ENCODE measurements around the gene TPST2. TPM values are rescaled to one million over a fixed set of nuclear protein-coding genes. Genes with fewer than 3 reads are reported as not detected.

The TPST2 gene
- total RNA-seq, 1 experiment from 2014 or later, result 50.1 TPM

DNA sequence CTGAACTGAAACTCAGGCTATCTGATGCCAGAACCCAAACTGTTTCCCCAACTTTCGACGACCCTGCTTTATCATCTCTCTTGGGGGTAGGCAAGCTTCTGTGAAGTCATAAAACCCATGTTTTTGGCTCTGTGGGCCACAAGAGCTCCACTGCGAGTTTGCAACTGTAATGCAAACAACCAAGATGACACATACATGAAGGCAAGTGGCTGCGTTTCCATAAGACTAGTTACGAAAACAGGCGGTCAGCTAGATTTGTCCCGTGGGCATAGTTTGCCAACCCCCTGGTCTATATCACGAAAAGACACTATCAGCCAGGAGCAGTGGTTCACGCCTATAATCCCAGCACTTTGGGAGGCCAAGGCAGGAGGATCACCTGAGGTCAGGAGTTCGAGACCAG lies 37.5 kb downstream of the TPST2 start:
- no peak overlapping the region for H3K4ac ChIP-seq (ENCODE audit: low read depth, low read length)
- Mint-ChIP-seq H3K27me3 (ENCODE audit: low read depth) (no peaks in the 10 kb centered on the region), H3K9me3 (no peaks in the 10 kb centered on the region; a peak in 1 of 5 replicates), H3K4me1 (peaks cover 73 to 78% of the 10 kb centered on the region in 2 experiments), H3K36me3 (ENCODE audit: insufficient read depth in 1 of 3, low read depth in 3 of 3) (peaks cover 5 to 9% (median 6%) of the 10 kb centered on the region in 3 experiments; a peak in 6 of 7 replicates), H3K4me3 (no peak overlapping the region), H3K27ac (peak overlapping the region; percentile 52 to 76 (median 68); a peak in 2 of 7 replicates)
- H3K79me2 ChIP-seq (ENCODE audit: insufficient read depth, low read length), result peaks cover 36% of the 10 kb centered on the region; the same call in 1 of the 2 replicates
- no peaks in the 10 kb centered on the region for H3K23me2 ChIP-seq (ENCODE audit: insufficient read length, low read depth, low read length, poor library complexity, severe bottlenecking)
- no peak overlapping the region for H3K14ac ChIP-seq (ENCODE audit: insufficient read depth, low read length)
- WGBS (ENCODE audit: extremely low coverage, insufficient read length, low lambda C conversion rate), result no CpG with 5 or more reads among the region's 10 CpGs
- DNase-seq, result no peak
- peaks cover 3% of the 10 kb centered on the region for H4K20me1 ChIP-seq (ENCODE audit: control insufficient read depth, insufficient read depth, insufficient read length)
- H3K9me3 ChIP-seq (ENCODE audit: control insufficient read depth, low read depth, low read length), result no peaks in the 10 kb centered on the region
- no peak overlapping the region for H2AFZ ChIP-seq (ENCODE audit: low read length)
- H3K56ac ChIP-seq (ENCODE audit: insufficient read length, low read depth, low read length), result no peak overlapping the region
- no peak overlapping the region for H3K9ac ChIP-seq (ENCODE audit: extremely low read depth, insufficient read length, low read length)
- H2BK5ac ChIP-seq (ENCODE audit: insufficient read length, low read length), result no peak overlapping the region
- H3K79me1 ChIP-seq (ENCODE audit: insufficient read depth, low read depth, low read length, poor library complexity, severe bottlenecking), result peaks cover 9% of the 10 kb centered on the region
- TF ChIP-seq, protein P1, sequence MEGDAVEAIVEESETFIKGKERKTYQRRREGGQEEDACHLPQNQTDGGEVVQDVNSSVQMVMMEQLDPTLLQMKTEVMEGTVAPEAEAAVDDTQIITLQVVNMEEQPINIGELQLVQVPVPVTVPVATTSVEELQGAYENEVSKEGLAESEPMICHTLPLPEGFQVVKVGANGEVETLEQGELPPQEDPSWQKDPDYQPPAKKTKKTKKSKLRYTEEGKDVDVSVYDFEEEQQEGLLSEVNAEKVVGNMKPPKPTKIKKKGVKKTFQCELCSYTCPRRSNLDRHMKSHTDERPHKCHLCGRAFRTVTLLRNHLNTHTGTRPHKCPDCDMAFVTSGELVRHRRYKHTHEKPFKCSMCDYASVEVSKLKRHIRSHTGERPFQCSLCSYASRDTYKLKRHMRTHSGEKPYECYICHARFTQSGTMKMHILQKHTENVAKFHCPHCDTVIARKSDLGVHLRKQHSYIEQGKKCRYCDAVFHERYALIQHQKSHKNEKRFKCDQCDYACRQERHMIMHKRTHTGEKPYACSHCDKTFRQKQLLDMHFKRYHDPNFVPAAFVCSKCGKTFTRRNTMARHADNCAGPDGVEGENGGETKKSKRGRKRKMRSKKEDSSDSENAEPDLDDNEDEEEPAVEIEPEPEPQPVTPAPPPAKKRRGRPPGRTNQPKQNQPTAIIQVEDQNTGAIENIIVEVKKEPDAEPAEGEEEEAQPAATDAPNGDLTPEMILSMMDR (conservative IDR thresholded peaks at IDR 0.05), result no peak
- no peak overlapping the region for H2BK15ac ChIP-seq (ENCODE audit: low read depth, low read length)
- H4K5ac ChIP-seq (ENCODE audit: insufficient read length, low read depth, low read length), result no peak overlapping the region
- H3K4me2 ChIP-seq (ENCODE audit: insufficient read depth, insufficient read length, low read length), result no peak overlapping the region
- H2BK120ac ChIP-seq (ENCODE audit: low read depth, low read length, poor library complexity, severe bottlenecking), result no peak overlapping the region
- H3K27ac ChIP-seq (ENCODE audit: insufficient read length, low read depth, low read length), result no peak overlapping the region
- H2AK5ac ChIP-seq (ENCODE audit: insufficient read length, low read length), result no peak overlapping the region
- no peak overlapping the region for H3K23ac ChIP-seq (ENCODE audit: insufficient read length, low read depth, low read length)
- no peak overlapping the region for H4K8ac ChIP-seq (replicated peaks; ENCODE audit: insufficient read length, low read depth, low read length)
- H3K18ac ChIP-seq (ENCODE audit: insufficient read length, low read depth, low read length), result no peak overlapping the region
- no peak overlapping the region for H4K91ac ChIP-seq (ENCODE audit: insufficient read length, low read depth, low read length)
- H3T11ph ChIP-seq (ENCODE audit: low read length), result no peak overlapping the region
- no peak overlapping the region for H2BK20ac ChIP-seq (ENCODE audit: low read depth, low read length, poor library complexity, severe bottlenecking)
- peaks cover 15% of the 10 kb centered on the region; the same call in 1 of the 2 replicates for H3K4me1 ChIP-seq (ENCODE audit: insufficient read depth, low read length)
- no peaks in the 10 kb centered on the region for H3K27me3 ChIP-seq (ENCODE audit: insufficient read depth, low read length)
- no peak overlapping the region for H2BK12ac ChIP-seq (ENCODE audit: insufficient read length, low read depth, low read length)

All from H9 (cell line).